AG04450 (cell line): ENCODE measurements around the gene KRT15. TPM values are rescaled to one million over a fixed set of nuclear protein-coding genes. Genes with fewer than 3 reads are reported as not detected.

Source experiments
- CTCF ChIA-PET: fragments of 300-600, 350-600 bp; formaldehyde crosslinking; extraction: SDS; loops from one replicate; lab custom pipeline; 2022; ENCODE audit warnings: antibody characterized with exemption, inconsistent platforms; lab: Charles Lee
- POLR2A ChIA-PET: fragments of 350-600 bp; formaldehyde crosslinking; extraction: SDS; loops from one replicate; lab custom pipeline; 2021; ENCODE audit warnings: antibody characterized with exemption, inconsistent platforms; lab: Yijun Ruan, JAX
- DNase-seq: peaks from one replicate; pipeline ENCODE4 v3.0.0-alpha.2; 2011; ENCODE audit warnings: low read depth, low spot score
- H3K27ac ChIP-seq: one replicate; pipeline ENCODE4 v1.5.1; 2012; ENCODE audit warnings: low read depth, low read length, control low read depth
- H3K27me3 ChIP-seq: one replicate; pipeline ENCODE4 v1.6.0; 2012; ENCODE audit warnings: low read length; ENCODE audit not compliant: control insufficient read depth, insufficient read depth
- H3K4me3 ChIP-seq: 2 replicates; pipeline ENCODE4 v1.5.1; 2011; ENCODE audit warnings: mild to moderate bottlenecking, low read depth, low read length, control low read depth
- H3K9me3 ChIP-seq: 2 replicates; pipeline ENCODE4 v1.5.1; 2012; ENCODE audit warnings: low read length; ENCODE audit not compliant: control insufficient read depth, insufficient read depth
- CTCF ChIP-seq: IDR thresholded peaks from 2 replicates; pipeline ENCODE4 v1.5.1; 2011; ENCODE audit warnings: low read depth, low read length, control low read depth, inconsistent platforms
- polyA plus RNA-seq: library from polyadenylated mRNA; depleted of rRNA; stranded (reverse); fragments of >200 nt; gene quantifications from 2 replicates; pipeline ENCODE4 v1.2.3, GENCODE V29; 2011

Gene KRT15
- polyA plus RNA-seq, 1 experiment, result 1.4 TPM

DNA sequence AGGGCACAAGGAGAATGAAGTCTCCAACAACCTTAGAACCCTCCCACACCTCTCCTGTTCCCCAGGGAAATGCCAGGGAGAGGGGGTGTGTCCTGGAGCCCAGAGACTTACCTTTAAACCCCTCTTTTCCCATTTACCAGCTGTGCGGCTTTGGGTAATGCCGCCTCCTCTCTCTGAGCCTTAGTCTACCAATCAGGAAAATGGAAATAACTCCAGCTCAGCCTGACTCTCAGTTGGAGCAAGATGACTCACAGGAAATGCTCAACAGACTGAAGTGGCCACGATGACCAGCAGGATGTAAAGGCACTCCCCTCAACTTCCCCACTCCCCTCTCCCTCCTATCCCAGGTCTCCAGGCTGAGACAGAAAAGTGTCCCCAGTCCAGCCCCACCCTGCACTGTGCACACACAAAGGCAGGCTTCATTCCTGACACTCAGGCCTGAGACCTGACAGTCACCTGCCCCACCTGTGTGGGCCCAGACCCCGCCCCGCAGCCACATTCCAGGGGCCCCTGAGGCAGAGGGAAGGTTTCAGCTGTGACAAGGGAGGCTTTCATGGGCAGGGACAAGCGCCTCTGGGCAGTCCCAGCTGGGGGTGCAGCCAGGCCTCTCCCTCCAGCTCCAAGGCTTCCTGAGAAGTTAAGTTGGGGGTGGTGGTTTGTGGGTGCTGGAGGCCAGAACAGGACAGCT is 3.0 kb upstream of the KRT15 start:
- Histone ChIP-seq H3K4me3 (no peak overlapping the region), H3K27ac (peak overlapping the region; percentile 39), H3K9me3 (peaks cover 8% of the 10 kb centered on the region; the same call in 1 of the 2 replicates), H3K27me3 (no peaks in the 10 kb centered on the region)
- CTCF ChIA-PET, result interaction anchor here (1.0 to 3.1 kb wide), 3 partner anchors 27 to 141 kb away, joined by 3 to 20 read pairs (median 8); no protein-coding TSS in a partner anchor
- TF ChIP-seq CTCF, result no peak; the same call in 1 of the 2 replicates
- peak; percentile 50 for DNase-seq
- POLR2A ChIA-PET, result no interaction called here

- CTCF ChIA-PET, result interaction anchor here (1.0 to 3.1 kb wide), 3 partner anchors 28 to 142 kb away, joined by 3 to 20 read pairs (median 8); no protein-coding TSS in a partner anchor
- Histone ChIP-seq H3K27ac (no peak overlapping the region), H3K27me3 (no peaks in the 10 kb centered on the region), H3K4me3 (no peak overlapping the region), H3K9me3 (peaks cover 8% of the 10 kb centered on the region; the same call in 1 of the 2 replicates)
- POLR2A ChIA-PET, result no interaction called here
- TF ChIP-seq CTCF, result no peak
- no peak for DNase-seq
Observed at GRCh38 chr17:41520821-41521521, 2.3 kb upstream of the KRT15 start.

GRCh38 chr17:41519501-41520224 is 973 bp upstream of the KRT15 start:
- CTCF ChIA-PET, result no interaction called here
- Histone ChIP-seq H3K9me3 (peaks cover 8% of the 10 kb centered on the region; the same call in 1 of the 2 replicates), H3K27me3 (no peaks in the 10 kb centered on the region), H3K27ac (no peak overlapping the region), H3K4me3 (no peak overlapping the region)
- POLR2A ChIA-PET, result no interaction called here
- DNase-seq, result no peak
- TF ChIP-seq CTCF, result no peak

GRCh38 chr17:41518031-41518430 is 659 bp downstream of the KRT15 start:
- ChIA-PET POLR2A (no interaction called here), CTCF (interaction anchor here (0.6 to 1.1 kb wide), 3 partner anchors 31 to 148 kb away, joined by 3 to 5 read pairs (median 3); no protein-coding TSS in a partner anchor)
- no peak overlapping the region for H3K27ac ChIP-seq

More at GRCh38 chr17:41518031-41518430, 659 bp downstream of the KRT15 start:
- Histone ChIP-seq H3K9me3 (no peaks in the 10 kb centered on the region), H3K27me3 (no peaks in the 10 kb centered on the region), H3K4me3 (no peak overlapping the region)
- DNase-seq, result no peak
- no peak for TF ChIP-seq CTCF
